GM21825 (cell line): ENCODE results near the gene DNAJC25.
"Not testable (repeated sequence)": the region's sequence is repeated elsewhere in the genome, so short reads cannot be mapped to it uniquely, and the experiment has no call there.

Experiments used
- ATAC-seq: cut with Tn5 transposase; IDR thresholded peaks from one replicate; pipeline ENCODE4 v1.9.1; 2021; ENCODE audit warnings: mild to moderate bottlenecking, moderate library complexity; ENCODE audit not compliant: unreplicated experiment

Gene DNAJC25

GRCh38 chr9:111663301-111663823 is 32.2 kb downstream of the DNAJC25 start:
- ATAC-seq: no peak

- ATAC-seq: no peak
Measured at GRCh38 chr9:111668026-111668573, 37.0 kb downstream of the DNAJC25 start.

- not testable (repeated sequence) for ATAC-seq
Measured at GRCh38 chr9:111668601-111669000, 37.5 kb downstream of the DNAJC25 start.

GRCh38 chr9:111674319-111674718 is 43.2 kb downstream of the DNAJC25 start:
- ATAC-seq: no peak

GRCh38 chr9:111676116-111676515 is 45.0 kb downstream of the DNAJC25 start:
- no peak for ATAC-seq

- ATAC-seq: no peak
Measured at GRCh38 chr9:111678293-111678692, 47.2 kb downstream of the DNAJC25 start.

- no peak for ATAC-seq
Measured at GRCh38 chr9:111679199-111679598, 48.1 kb downstream of the DNAJC25 start.

- ATAC-seq: no peak
Measured at GRCh38 chr9:111683392-111683791, 52.3 kb downstream of the DNAJC25 start.

GRCh38 chr9:111691672-111692329 is 60.7 kb downstream of the DNAJC25 start:
- ATAC-seq: no peak

GRCh38 chr9:111696796-111697195 is 65.7 kb downstream of the DNAJC25 start:
- ATAC-seq: no peak

GRCh38 chr9:111700776-111701175 is 69.6 kb downstream of the DNAJC25 start:
- no peak for ATAC-seq
